ENCODE measurements around the gene USP37. TPM values are rescaled to one million over a fixed set of nuclear protein-coding genes. Genes with fewer than 3 reads are reported as not detected.

The USP37 gene
- total and polyA plus RNA-seq, 9 donors: 4.2 to 56.8 (median 17.6) TPM

DNA sequence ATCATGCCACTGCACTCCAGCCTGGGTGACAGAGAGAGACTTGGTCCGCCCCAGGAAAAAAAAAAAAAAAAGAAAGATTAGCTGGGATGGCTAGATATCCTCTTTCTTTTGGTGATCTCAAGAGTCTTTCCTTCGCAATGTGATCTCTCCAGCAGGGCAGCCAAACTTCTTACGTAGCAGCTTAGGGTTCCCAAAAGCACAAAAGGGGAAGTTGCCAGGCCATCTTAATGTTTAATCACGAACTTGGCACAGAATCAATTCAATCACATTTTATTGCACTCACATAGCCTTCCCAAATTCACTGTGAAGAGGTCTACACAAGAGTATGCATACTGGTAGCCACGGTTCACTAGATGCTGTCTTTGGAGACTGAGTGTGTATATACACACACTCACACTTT lies 96.2 kb downstream of the USP37 start:
- Histone ChIP-seq H3K9me3 (no peaks in the 10 kb centered on the region), H3K27ac (no peak overlapping the region), H3K4me3 (no peak overlapping the region), H3K4me1 (ENCODE audit: insufficient read depth) (no peaks in the 10 kb centered on the region), H3K27me3 (no peaks in the 10 kb centered on the region), H3K36me3 (no peaks in the 10 kb centered on the region)
- TF ChIP-seq EP300 (IDR thresholded peaks at IDR 0.05) (no peak), POLR2A (IDR thresholded peaks at IDR 0.05) (no peak), CTCF (IDR thresholded peaks at IDR 0.05) (no peak)
- 82 to 91% (median 91%) methylated on average over 5 of the region's 5 CpGs for WGBS, 3 donors
- DNase-seq: no peak
- intact Hi-C loops (cut with DNase I): no loop called here

DNA sequence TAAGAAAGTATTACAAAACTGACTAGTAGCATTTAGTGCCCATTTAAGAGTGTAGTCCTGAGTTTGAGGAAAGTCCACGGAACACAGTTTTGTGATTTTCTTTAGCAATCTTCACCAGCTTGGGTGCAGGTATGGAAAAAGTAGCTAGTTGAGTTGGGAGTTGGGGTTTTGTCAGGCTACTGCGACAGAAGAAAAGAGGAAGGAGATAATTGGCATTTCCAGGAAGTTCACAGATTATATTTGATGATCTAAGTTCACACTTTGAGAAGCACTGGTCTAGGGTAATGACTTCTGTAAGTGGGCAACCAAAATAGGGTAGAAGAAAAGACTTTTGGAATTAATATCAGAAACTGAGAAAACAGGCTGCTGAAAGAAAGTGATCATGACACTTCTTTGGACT lies 97.1 kb downstream of the USP37 start:
- no peak overlapping the region for H3K27ac ChIP-seq
- H3K4me3 ChIP-seq: no peak overlapping the region
- intact Hi-C loops (cut with DNase I): no loop called here
- WGBS, 3 donors: 91 to 96% (median 94%) methylated on average over 2 of the region's 2 CpGs
- no peaks in the 10 kb centered on the region for H3K9me3 ChIP-seq
- H3K27me3 ChIP-seq: no peaks in the 10 kb centered on the region
- H3K36me3 ChIP-seq: no peaks in the 10 kb centered on the region
- no peak for DNase-seq
- H3K4me1 ChIP-seq (ENCODE audit: insufficient read depth): no peaks in the 10 kb centered on the region
- no peak for TF ChIP-seq CTCF (IDR thresholded peaks at IDR 0.05)
- TF ChIP-seq EP300 (IDR thresholded peaks at IDR 0.05): no peak
- no peak for TF ChIP-seq POLR2A (IDR thresholded peaks at IDR 0.05)

DNA sequence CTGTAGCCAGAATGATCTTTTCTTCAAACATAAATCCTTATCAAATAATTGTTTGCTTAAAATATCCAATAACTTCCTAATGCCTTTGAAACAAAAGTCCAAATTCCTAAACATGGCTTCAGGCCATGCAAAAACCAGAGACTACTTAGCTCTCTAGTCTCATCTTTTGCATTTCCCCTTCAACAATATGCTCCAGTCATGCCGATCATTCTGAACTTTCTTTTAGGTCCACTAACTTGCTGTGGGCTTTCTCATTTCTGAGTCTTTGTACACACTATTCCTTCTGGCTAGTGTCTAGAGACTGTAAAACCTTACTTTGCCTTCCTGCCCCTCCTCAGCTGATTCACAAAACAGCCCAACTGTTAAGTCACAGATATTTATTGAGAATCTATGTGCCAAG lies 97.7 kb downstream of the USP37 start:
- WGBS, 3 donors: 0% methylated on average over 1 of the region's 1 CpG
- H3K9me3 ChIP-seq: no peaks in the 10 kb centered on the region
- H3K36me3 ChIP-seq: no peaks in the 10 kb centered on the region
- TF ChIP-seq POLR2A (IDR thresholded peaks at IDR 0.05): no peak
- TF ChIP-seq CTCF (IDR thresholded peaks at IDR 0.05): no peak
- TF ChIP-seq EP300 (IDR thresholded peaks at IDR 0.05): no peak
- H3K27ac ChIP-seq: no peak overlapping the region
- H3K4me3 ChIP-seq: no peak overlapping the region
- intact Hi-C loops (cut with DNase I): no loop called here
- DNase-seq: no peak
- H3K27me3 ChIP-seq: no peaks in the 10 kb centered on the region
- H3K4me1 ChIP-seq (ENCODE audit: insufficient read depth): no peaks in the 10 kb centered on the region

GRCh38 chr2:218465987-218466633 lies 102.0 kb downstream of the USP37 start:
- no peaks in the 10 kb centered on the region for H3K27me3 ChIP-seq
- no peak for TF ChIP-seq POLR2A (IDR thresholded peaks at IDR 0.05)
- TF ChIP-seq EP300 (IDR thresholded peaks at IDR 0.05): no peak
- TF ChIP-seq CTCF (IDR thresholded peaks at IDR 0.05): peak in 2 of 3 donors; percentile 6 to 41
- H3K9me3 ChIP-seq: no peaks in the 10 kb centered on the region
- WGBS, 3 donors: 6 to 13% (median 7%) methylated on average over 3 of the region's 3 CpGs
- no peak for DNase-seq
- intact Hi-C loops (cut with DNase I): loop anchor here in 3 of 4 donors (5.0 to 10.0 kb wide), 4 partner anchors 59 to 191 kb away; partner anchors contain the start of genes AAMP (in 1 of the 3), PNKD (in 1 of the 3) and TMBIM1 (in 1 of the 3)
- H3K4me1 ChIP-seq (ENCODE audit: insufficient read depth): no peaks in the 10 kb centered on the region
- H3K27ac ChIP-seq: no peak overlapping the region
- H3K36me3 ChIP-seq: no peaks in the 10 kb centered on the region
- H3K4me3 ChIP-seq: no peak overlapping the region

All from ovary (tissue), 9 donors.